NCI-H748 (cell line): ENCODE data around the gene ZPR1.

Experiments used
- DNase-seq: peaks from one replicate; lab custom pipeline; 2025; ENCODE audit not compliant: unreplicated experiment; lab: John Stamatoyannopoulos, UW

The ZPR1 gene

DNA sequence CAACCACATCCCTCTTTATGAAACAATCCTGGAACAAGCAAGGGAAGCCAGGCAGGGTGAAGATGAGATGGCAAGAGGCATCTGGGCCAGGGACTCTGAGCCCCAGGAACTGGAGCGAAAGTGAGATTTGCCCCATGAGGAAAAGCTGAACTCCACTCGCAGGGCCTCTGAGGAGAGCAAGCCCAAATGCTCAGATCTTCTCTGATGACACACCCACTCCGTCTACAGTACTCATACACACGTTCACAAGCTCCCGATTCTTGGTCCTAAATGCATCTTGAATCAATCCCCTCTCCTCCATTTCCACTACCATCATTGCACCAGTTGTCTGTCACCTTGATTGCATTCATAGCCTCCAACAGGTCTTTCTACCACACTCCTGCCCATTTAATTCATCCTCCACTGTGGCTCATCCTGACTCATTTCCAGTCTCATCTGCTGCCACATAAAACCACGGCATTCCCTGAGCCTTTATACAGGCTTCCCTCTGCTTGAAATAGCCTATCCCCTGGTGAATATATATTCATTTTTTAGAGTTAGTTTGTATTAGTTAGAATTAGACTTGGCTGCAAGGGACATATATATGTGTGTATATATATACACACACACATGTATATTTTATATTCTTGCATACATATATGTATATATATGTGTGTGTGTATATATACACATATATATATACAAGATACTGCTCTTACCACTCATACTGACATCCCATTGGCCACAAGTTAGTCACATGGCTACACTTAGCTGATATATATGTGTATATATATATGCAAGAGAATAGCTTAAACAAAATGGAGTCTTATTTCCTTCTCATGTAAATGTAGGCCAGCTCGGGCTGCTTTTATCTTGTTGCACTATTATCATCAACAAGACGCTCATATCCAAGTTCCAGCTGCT, 5.3 kb upstream of the ZPR1 start:
- DNase-seq: no peak

DNA sequence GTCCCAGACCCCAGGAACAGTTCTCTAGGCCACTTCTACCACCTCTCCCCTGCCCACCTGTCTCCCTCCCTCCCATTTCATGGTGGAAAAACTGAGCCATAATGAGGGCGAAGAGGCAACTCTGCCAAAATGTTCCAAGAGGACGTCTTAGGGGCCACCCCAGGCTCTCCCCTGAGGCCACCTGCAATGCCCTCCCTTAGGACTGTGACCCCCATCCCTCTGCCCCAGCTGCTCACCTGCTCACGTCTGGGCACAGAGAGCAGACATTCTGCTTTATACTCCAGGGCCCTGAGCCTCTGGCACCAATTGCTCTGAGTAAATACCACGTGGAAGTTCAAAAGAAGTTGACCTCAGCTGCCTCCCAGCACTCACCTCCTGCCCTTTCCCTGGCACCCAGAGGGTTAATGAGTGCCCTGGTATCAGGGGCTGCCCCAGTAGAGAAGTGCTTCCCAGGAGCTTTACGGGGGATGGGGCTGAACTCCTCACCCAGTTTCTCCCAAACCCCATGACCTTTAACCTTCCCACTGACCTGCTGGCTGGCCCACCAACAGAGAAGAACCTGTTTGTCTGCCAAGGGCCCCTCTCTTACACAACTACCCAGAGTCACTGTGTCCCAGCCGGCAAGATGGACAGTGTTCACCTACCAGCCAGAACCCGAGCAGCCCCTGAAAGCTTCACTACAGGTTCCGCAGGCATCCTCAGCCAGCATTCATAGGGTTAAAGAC, 4.5 kb upstream of the ZPR1 start:
- no peak for DNase-seq

DNA sequence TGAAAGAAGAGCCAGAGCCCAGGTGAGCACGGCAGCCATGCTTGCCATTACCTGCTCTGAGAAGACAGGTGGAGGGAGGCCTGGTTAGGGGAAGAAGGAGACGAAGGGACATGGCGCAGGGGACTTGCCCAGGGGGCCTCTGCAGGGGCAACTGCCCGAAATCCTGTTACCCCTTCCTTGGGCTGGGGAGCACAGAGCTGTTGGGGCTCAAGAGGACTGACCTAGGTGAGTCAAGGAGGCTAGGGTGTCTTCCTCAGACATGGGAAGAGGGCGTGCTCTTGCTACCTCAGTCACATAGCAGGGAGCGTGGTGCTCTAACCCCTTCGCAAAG, 4.0 kb upstream of the ZPR1 start, which contains the start of gene APOA5:
Gene APOA5, minus strand, starts transcription at position 67 of the 331 bp plus-strand sequence. Its CDS starts 19 bp downstream, at position 48.
- no peak for DNase-seq

DNA sequence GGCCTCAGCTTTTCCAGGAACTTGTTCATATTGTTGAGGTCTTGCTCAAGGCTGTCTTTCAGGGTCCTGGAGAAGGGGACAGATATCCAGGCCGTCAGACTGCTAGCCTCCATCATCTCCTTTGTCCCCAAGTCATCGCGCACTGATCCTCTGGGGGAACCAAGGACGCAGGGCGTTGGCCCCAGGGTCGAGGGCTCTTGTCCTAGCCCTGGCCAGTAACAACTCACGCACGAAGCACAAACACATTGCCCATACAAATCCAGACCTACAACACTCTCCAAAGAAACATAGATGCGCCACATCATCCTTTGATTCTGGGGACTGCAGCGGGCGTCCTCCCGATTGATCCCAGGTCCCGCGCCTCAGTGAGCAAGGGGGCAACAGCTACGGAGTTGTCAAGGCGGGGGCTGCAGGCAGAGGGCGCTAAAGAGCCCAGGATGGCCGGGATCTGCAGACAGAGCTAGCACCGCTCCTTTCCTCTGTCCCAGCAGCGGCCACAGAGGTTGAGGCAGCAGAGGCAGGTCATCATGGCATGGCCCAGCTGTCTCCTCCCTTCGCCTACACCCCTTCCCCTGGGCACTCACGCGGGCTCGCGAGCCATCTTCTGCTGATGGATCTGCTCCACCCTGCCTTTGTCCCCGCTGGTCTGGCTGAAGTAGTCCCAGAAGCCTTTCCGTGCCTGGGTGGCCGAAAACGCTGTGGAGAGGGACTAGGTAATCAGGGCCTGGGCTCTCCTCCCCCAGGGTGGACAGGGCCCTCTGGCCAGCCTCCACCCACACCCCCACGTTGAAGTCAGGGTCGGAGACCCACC, 3.4 kb upstream of the ZPR1 start:
- DNase-seq: peak; percentile 65

DNA sequence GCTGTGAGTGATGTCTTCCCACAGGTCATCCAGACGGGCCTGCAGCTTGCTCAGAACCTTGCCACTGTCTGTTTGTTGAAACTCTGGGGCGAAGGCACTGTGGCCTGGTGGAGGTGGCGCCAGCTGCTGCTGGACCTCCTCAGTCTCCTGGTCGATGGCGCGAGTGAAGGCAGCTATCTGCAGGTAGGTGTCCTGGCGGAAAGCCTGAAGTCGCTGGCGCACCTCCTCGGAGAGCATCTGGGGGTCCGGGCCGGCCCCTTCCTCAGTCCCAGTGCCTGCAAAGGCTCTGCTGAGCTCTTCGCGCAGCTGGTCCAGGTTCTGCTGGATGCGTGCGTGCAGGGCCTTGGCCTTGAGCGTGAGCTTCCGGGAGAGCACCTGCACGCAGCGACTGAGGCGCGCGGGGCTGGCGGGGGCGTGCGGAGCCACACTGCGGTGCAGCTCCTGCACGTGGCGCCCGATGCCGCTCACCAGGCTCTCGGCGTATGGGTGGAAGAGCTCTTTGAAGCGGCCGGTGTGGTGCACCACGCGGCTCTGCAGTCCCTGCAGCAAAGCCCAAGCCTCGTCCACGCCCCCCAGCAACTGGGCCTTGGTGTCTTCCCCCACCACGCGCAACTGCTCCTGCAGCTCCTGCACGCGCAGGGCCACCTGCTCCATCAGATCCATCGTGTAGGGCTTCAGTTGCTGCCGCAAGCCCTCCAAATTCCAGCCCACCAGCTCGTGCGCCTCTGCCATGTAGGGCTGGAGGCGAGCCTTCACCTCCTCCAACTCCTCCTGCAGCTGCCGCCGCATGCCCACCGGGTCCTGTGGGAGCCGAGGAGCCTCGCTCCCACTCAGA, 2.6 kb upstream of the ZPR1 start:
- no peak for DNase-seq

DNA sequence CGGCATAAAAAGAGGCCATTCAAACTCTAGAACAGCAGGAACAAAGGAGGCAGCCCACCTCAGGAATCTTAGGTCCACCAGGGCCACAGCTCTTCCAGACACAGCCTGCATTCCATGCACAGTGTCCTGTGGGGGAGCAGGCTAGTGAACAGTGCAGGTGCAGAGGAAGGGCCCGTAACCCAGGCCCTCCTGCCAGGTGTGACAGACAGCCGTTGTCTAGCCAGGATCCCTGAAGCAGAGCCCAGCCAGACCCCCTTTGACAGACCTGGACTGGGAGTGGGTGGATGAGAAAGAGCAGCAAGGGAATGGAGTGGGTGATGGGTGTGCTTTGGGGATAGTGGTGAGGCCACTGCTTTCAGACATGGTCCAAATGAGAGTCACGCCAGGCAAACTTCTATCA, 1.2 kb upstream of the ZPR1 start:
- DNase-seq: no peak

DNA sequence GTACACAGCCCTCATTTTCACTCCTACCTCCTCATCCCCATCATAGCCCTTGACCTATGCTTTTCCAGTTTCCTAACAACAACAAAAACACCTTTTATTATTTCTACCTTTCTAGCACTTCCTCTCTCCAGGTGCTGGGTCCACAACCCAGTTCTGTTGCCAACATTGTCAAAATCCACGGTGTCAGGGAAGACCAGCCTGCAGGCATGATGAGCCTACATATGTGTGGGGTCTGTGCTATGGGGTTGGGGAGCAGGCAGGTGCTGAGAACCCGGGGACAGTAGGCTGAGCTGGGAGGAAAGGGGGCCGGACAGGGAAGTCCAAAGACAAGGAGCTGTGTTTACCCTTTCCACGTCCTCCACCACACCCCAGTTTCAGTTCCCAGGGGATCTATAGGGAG, 711 bp upstream of the ZPR1 start:
- no peak for DNase-seq

DNA sequence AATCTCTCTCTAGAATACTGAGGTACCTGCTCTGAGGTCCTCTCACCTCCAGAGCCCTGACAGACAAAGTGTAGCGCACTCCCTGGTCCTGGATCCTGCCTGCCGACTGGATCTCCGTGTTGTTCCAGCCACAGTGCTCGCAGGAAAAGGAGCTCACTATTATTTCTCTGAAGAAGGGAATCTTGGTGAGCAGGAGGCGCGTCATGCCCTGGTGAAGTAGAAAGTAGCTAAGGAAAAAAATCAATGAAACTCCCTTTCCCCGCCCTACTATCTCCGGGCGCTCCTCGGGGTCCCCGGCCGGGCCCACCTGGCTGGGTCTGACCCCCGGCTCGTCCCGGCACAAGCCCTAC, 412 bp downstream of the ZPR1 start:
- DNase-seq: no peak

DNA sequence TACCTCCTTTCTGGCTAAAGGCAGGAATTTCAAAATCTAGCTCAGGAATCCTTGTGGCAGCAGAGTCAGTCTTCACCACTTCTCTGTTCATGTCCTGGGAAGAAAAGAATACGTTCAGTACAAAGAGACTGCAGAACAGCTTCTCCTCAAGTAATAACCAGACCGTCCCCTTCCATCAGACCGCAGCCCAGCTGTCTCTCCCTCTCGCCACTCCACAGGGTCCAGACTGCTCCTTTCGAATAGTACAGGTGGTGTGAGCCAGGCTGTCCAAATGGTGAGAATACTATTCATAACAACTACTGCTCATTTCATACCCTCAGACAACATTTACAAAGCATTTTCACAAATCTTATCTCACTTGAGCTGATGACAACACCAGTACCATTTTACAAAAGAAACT, 857 bp downstream of the ZPR1 start:
- no peak for DNase-seq

DNA sequence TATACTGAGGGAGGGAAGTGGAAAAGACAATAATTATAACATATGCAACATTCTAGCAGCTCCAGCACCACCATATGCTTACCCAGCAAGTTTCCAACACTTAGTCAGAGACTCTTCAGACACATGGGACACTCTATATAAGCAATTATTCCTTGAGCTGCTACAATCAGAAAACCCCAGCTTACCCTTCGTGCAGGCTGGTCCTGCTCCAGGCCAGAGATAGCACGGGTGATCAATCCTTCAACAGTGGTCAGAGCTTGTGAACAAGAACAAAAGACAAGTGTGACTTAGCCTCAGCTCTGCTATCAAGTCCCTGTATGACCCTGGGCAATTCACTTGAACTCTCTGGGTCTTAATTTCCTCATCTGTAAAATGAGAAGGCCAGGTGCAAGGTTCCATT, 1.5 kb downstream of the ZPR1 start:
- DNase-seq: no peak

DNA sequence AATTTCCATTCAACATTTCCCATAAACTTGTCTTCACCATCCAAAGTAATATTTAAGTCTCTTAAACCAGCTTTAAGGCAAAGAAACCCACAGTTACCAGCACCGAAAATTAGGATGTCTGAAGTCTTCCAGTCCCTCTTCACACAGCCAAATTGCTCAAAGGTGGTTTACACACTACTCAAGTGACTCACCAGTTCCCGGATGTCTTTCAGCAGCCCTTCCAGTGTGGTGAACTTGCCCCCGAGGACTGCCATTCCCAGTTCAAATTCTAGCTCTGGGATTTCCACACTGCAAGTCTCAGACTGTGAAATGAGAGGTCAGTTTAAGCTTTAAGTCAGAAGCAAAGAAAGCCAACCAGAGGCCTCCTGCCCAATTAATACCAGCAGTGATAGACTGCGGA, 5.1 kb downstream of the ZPR1 start:
- DNase-seq: no peak

DNA sequence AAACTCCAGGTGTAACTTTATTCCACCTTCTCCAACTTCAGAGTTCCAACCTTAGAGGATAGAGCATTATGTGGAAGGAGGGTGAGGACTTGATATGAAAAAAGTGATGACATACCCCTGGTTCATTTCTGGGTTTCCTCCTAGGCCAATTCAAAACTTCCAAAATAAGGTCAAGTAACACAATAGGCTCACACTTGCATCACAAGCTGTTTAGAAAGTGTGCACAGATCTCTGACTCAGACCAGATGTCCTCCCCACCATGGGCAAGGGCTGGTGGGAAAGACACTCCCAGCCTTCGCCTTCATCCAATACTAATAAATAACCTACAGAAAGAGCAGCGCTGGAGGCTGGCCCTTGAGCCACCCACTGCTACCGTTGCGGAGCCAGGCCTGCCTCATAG, 9.3 kb downstream of the ZPR1 start:
- DNase-seq: no peak

DNA sequence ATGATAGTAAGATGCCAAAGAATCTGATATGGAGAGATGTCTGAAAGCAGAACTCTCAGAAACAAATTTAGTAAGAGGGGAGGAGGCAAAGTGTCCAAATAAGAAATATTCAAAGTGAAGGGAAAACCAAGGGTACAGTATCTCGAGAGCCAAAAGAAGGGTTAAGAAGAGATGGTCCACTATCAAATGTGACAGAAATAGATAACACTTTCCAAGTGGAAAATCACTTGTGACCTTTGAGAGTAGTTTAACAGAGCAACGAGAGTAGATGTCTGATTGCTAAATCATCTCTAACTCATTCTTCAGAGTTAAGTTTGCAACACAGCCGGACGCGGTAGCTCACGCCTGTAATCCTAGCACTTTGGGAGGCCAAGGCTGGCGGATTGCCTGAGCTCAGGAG, 10.8 kb downstream of the ZPR1 start:
- no peak for DNase-seq

DNA sequence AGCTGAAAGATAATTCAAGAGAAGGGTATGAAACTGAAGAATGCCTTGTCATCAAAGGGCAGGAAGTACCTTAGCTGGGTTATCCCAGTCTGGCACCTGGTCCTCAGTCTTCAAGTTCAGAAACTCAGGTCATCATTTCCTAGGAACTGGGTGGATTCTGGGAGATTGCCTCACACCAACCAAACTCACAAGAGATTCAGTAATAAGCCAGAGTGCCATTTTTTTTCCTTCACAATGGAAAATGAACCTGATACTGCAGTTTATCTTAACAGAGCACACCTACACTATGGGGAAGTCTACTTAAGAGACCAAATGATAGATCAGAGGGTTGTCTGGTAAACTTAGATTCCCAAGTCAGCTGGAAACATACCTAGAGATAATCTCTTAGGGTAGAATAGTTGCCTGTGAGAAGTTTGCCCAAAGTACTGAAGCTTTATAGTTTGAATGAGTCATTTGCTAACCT, 11.3 kb downstream of the ZPR1 start:
- DNase-seq: no peak

DNA sequence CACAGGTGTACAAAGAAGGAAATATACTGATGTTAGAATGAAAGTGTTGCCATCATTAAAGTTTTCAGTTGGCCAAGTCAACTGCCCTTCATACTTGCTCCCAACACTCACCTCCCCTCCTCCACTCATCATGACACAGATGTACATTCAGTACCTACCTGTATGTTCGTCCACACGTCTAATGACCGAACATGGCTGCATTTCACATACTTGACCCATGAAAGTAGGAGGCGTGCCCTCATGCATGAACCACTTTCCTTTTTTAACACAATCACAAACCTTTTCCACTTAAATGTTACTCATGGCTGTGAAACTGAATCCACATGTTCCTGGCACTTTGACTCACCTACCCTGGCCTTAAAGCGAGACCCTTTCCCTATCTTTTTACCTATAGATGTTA, 11.8 kb downstream of the ZPR1 start:
- DNase-seq: no peak

DNA sequence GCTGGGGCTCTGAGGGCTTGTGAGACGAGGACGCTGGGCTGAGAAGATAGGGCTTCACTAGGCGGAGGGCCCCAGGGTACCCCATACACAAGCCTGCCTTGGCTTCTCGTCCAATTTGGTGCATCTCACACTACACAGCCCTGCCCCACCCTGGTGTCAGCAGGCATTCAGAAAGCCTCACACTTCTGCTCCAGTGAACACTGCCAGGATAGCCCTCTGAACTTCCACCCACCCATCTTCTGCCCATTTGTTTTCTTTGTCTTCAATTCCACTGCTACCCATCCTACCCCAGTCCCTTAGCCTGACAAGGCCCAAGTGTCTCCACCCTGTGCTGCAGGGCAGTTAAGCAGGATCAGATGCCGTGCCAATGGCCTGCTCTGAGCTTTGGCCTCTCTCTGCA, 13.2 kb downstream of the ZPR1 start:
- no peak for DNase-seq

DNA sequence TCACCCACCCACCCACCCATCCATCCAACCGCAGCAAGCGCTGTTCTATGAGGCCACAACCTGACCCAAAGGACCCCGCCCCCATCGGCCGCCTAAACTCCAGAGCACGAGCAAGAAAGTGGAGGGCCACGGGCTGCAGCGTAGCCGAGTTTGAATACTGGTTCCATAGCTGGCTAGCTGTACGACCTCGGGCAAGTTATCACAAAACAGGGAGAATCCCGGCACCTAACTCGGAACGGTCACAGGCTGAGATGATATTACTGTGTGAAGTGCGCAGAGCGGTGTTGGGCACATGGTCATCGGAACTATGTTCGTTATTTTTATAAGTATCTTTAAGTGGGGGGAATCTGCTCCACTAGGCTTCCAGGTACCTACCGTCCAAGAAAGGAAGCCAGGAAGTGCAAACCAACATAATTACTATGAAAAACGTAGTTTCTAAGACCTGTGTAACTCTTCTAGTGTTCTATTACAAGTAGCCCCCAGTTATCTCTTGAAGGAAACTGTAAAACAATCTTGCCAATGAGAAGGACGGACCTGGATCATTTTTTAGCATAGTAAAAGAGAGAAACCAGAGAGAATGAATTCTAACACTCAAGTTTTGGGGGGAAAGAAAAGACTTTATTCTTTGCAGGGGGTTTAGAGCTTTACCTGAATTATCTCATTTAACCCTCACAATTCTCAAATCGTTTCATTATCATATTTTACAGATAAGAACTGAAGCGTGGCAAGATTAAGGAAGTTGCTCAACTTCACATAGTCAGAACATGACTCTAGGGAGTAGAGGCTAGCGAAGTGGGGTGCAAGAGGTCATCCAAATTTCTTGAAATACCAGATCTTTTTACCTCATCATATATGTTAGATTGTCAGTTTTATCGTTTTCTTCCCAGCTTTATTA, 14.4 kb downstream of the ZPR1 start:
- no peak for DNase-seq

DNA sequence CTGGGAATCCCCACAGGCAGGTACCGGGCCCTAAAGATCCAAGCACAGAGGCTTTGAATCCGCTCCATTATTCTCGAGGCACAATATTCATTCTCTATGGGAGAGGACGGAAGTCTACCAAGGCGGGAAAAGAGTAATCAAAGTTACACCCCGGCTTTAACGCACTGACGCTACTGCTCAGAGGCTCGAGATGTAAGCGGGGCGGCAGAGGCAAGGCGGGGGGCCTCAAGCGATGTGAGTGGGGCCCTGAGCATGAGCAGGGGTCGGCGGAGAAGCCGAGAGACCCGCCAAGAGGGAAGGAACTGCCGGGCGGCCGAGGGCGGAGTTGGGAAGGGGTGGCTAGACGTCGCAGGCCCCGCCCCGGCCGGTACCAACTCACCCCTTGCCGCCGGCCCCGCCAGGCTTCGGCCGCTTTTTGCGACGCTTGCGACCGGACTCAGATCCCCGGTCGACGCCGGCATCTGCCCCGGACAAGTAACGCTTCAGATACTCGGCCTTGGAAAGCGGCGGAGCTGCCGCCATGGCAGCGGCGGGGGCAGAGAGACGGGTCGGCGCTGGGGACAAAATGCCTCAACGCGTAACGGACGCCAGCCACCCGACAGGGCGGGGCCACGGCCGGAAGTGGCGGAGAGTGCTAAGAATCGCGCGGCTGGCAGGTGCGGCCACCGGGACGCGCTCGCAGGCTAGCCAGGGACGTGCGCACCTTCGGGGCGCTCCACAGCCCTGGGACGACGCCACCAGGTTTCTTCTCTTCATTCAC, 15.2 kb downstream of the ZPR1 start, which contains the start of gene BUD13:
Gene BUD13, minus strand, starts transcription at position 545 of the 760 bp plus-strand sequence. Its CDS starts 23 bp downstream, at position 522.
- peak; percentile 91 for DNase-seq

DNA sequence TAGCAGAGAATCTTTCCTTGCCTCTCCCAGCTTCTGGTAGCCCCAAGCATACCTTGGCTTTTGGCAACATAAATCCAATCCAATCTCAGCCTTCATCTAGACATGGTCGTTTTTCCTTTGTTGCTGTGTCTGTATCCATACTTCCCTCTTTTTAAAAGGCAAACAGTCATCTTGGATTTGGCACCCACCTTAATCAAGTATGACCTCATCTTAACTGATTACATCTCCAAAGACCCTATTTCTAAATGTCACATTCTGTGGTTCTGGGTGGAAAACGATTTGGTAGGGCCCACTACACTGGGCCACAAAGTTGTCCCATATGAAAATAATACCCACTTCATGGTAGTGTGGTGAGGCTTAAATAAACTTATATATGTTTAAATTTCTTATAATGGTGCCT, 15.9 kb downstream of the ZPR1 start:
- DNase-seq: no peak
